NCI-H524 (cell line): ENCODE results near the gene MYDGF.
"Not testable (repeated sequence)": the region's sequence is repeated elsewhere in the genome, so short reads cannot be mapped to it uniquely, and the experiment has no call there.

Experiments used
- DNase-seq, 2 experiments: peaks; one replicate each; lab custom pipeline; 2025; lab: John Stamatoyannopoulos, UW

Gene MYDGF

DNA sequence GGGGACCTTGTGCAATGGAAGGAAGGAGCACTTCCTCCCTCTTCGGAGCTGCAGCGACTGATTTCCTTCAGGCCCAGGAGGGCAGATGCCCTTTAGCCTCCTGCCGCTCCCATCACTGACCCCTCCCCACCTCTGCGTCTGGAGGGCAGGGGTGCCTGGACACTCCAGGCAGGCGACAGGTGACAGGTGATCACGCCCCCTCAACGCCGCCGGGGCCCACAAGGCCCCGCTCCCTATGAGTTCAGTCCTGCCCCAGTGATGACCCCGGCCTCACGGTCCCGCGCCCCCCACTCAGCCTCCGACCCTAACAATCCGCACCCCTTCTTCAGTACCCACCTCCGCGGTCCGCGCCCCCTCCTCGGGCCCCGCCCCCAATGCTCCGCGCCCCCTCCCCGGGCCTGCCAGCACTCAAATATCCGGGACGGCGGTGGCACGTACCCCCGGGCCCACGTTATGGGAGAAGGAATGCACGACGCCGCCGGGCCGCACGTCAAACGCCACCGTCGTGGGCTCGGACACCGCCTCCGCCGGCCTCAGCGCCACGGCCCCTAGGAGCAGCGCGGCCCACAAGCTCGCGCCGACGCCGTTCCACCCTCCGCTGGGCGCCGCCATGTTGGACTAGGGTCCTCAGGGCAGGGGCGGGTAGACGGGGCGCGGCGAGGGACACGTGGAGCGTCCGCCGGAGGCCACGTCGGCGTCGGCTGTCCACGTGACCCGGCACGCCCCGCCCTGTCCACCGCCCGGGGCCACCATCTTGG is at the start of gene MYDGF:
TSS of gene MYDGF (minus strand) at position 620 of the 758 bp plus-strand sequence. CDS start at position 612, 8 bp downstream.
- DNase-seq = peak; percentile 56 to 89

DNA sequence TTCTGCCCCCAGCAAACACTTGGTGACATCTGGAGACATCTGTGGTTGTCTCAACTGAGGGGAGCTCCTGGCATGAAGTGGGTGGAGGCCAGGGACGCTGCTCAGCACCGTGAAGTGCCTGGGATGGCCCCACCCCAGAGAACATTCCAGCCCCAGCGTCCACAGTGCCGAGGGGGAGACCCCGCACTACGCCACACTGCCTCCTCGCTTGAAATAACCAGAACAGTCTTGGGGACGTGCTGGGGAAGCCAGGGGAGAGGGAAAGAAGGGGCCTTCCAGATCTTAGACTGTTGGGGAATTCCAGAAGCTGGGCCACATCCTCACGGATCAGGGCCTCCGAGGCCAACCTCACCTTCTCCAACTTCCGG is 49.3 kb upstream of the MYDGF start:
- no peak for DNase-seq

DNA sequence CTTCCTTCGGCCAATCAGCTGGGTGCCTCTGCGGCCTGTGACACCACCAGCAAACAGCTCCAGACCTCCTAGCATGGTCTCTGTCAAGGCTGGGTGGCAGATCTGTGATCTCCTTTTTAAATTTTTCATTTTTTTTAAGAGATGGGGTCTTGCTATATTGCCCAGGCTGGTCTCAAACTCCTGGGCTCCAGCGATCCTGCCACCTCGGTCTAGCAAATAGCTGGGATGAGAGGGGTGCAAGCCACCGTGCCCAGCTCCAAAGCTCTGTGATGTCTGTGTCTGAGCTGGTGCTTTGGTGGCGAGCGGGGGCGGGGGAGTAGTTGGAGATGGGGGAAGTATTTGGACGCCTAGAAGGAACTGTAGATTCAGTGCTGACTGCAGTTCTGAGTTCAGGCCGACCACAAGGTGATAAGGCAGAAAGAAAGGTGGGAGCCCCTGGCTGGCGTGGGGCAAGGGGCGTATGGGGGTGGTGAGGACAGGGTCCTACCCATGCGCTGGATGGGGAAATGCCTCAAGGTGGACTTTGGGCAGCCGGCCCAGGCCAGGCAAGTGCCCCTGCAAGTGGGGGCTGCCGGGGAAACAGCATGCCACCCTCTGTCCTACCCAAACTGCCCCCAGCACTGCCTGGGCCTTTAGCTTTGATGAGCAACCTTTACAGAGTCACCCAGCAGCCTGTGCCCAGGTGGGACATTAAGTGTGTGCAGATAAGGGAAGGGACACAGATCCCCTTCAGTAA is 48.0 kb upstream of the MYDGF start:
- no peak for DNase-seq

DNA sequence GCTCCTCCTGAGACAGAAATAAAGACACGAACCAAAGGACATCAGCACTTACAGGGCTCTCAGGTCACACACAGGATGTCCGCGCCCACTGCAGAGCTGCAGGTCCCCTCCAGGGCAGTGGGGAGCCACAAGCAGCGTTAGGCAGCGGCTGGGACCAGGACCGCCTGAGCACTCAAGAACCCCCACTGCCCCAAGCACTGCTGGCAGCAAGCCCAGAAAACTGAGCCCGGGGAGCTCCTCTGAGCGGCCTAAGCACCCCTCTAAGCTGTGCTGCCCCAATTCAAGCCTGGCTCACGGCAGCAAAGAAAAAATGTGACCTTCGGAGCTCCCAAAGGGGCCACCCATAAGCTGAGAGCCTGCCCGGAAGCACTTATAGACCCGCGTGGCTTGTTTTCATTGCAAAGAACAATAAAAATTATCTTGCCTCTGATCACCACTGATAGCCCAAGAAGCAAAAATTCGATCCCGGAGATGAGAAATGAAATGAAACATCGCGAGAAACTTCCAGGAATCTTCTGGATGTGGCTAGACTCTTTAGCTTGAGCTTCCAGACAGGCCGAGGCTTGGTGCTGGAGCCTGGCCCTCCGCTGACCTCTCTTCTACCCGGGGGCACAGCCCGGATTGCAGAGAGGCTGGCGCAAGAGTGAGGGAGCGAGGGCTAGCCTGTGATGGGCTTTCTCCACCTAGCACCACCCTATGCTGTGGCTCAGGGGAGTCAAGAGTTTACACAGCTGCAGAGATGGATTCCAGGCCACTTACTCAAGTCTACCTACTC is 47.2 kb upstream of the MYDGF start:
- no peak for DNase-seq

GRCh38 chr19:4715529-4716221 is 45.5 kb upstream of the MYDGF start:
- no peak for DNase-seq

- DNase-seq = not testable (repeated sequence)
Measured at GRCh38 chr19:4715178-4715528, 45.0 kb upstream of the MYDGF start.

DNA sequence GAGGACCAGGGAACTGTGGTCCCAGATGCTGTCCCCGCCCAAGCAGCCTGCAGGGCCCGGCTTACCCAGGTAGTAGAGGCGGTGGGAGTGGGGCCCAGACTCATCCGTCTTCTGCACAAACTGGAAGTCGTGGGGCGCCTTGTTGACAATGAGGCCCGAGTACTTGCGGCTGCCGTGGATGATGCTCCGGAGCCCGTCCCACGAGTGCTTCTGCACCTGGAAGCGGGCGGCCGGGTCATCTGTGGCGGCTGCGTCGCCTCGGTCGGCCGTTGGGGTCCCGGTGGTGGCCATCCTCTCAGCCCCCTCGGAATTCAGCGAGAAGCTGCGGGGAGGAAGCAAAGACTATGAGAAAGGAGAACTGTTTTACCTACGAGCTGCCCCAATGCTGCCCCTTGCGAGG is 43.9 kb upstream of the MYDGF start:
- DNase-seq = no peak

GRCh38 chr19:4713384-4713951 is 43.3 kb upstream of the MYDGF start:
- DNase-seq = no peak

GRCh38 chr19:4712771-4713170 is 42.6 kb upstream of the MYDGF start:
- DNase-seq = no peak

GRCh38 chr19:4711211-4711610 is 41.1 kb upstream of the MYDGF start:
- peak; percentile 20 to 59 for DNase-seq

GRCh38 chr19:4710281-4710600 is 40.1 kb upstream of the MYDGF start:
- DNase-seq = no peak

GRCh38 chr19:4709440-4710280 is 39.5 kb upstream of the MYDGF start:
- no peak for DNase-seq

GRCh38 chr19:4707956-4708650 is 38.0 kb upstream of the MYDGF start:
- no peak for DNase-seq

DNA sequence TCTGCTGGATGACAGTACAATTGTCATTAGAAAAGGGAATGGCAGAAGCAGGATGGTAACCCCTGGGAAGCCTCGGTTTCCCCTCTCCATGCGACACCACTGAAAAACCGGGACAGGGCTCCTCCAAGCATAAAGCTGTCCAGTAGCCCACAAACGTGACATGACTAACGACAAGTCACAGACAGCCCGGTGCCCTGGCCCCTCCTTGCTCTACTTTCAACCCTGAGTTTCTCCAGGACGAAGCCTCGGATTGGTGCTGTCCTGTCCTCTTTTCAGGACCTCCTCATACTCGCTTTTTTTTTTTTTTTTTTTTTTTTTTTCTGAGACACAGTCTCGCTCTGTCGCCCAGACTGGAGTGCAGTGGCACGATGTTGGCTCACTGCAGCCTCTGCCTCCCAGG is 37.2 kb upstream of the MYDGF start:
- no peak for DNase-seq

GRCh38 chr19:4705413-4706131 is 35.4 kb upstream of the MYDGF start:
- DNase-seq = no peak

DNA sequence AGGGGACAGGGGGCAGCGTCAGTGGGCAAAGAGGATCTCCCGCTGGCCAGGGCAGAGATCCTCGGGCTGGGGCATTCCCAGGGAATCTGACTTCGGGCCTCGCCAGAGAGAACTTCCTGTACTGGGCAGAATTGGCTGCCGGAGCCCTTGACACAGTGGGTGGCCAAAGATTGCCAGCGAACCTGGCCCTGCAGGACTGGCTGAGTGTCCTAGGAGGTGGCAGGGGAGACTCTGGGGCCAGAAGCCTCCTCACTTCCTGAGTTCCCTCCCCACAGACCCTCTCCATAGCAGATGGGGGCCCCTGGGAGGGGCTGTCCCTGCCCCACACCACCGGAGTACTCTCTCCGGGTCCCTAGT is 34.2 kb upstream of the MYDGF start:
- DNase-seq = no peak

- no peak for DNase-seq
Measured at GRCh38 chr19:4703671-4704316, 33.7 kb upstream of the MYDGF start.

GRCh38 chr19:4702764-4703163 is 32.6 kb upstream of the MYDGF start:
- DNase-seq = no peak

GRCh38 chr19:4701557-4701956 is 31.4 kb upstream of the MYDGF start:
- DNase-seq = no peak

GRCh38 chr19:4700693-4700970 is 30.5 kb upstream of the MYDGF start:
- no peak for DNase-seq
